ENCODE data around the gene KIF17. TPM values are rescaled to one million over a fixed set of nuclear protein-coding genes. Genes with fewer than 3 reads are reported as not detected.
"Not testable (repeated sequence)": the region's sequence is repeated elsewhere in the genome, so short reads cannot be mapped to it uniquely, and the experiment has no call there.

KIF17 gene
- total and polyA plus RNA-seq, 4 donors = 0.49 to 3.2 (median 2.6) TPM

GRCh38 chr1:20718343-20718882 is 606 bp upstream of the KIF17 start:
- not testable (repeated sequence) for H3K9me3 ChIP-seq (ENCODE audit: control insufficient read depth, low read length); H3K27ac ChIP-seq (ENCODE audit: low read depth in 1 of 2, low read length in 2 of 2)
- peak; percentile 19 to 44 for DNase-seq

GRCh38 chr1:20716232-20716631 is 1.6 kb downstream of the KIF17 start:
- ATAC-seq (ENCODE audit: low FRiP score) = no peak
- DNase-seq = no peak
- Histone ChIP-seq H3K4me3 (ENCODE audit: low read length in 2 of 2) (no peak overlapping the region), H3K27ac (ENCODE audit: low read depth in 1 of 2, low read length in 2 of 2) (no peak overlapping the region), H3K9me3 (ENCODE audit: control insufficient read depth, low read length) (no peaks in the 10 kb centered on the region), H3K4me1 (ENCODE audit: control insufficient read depth in 1 of 2, insufficient read depth in 2 of 2, low read length in 2 of 2) (no peaks in the 10 kb centered on the region), H3K27me3 (ENCODE audit: control insufficient read depth in 1 of 2, insufficient read depth in 2 of 2, low read length in 1 of 2) (no peaks in the 10 kb centered on the region), H3K36me3 (ENCODE audit: control insufficient read depth in 1 of 2, insufficient read depth in 2 of 2, low read length in 1 of 2) (no peaks in the 10 kb centered on the region)
- intact Hi-C loops (cut with DNase I) = no loop called here
- 86 to 87% methylated on average over 13 of the region's 13 CpGs for WGBS, 2 donors

More at GRCh38 chr1:20718343-20718882, 606 bp upstream of the KIF17 start:
- H3K36me3 ChIP-seq (ENCODE audit: control insufficient read depth in 1 of 2, insufficient read depth in 2 of 2, low read length in 1 of 2); H3K27me3 ChIP-seq (ENCODE audit: control insufficient read depth in 1 of 2, insufficient read depth in 2 of 2, low read length in 1 of 2); intact Hi-C loops (cut with DNase I); H3K4me3 ChIP-seq (ENCODE audit: low read length in 2 of 2); ATAC-seq (ENCODE audit: low FRiP score); H3K4me1 ChIP-seq (ENCODE audit: control insufficient read depth in 1 of 2, insufficient read depth in 2 of 2, low read length in 2 of 2): not testable (repeated sequence)
- WGBS, 2 donors = 64 to 67% methylated on average over 17 of the region's 17 CpGs

DNA sequence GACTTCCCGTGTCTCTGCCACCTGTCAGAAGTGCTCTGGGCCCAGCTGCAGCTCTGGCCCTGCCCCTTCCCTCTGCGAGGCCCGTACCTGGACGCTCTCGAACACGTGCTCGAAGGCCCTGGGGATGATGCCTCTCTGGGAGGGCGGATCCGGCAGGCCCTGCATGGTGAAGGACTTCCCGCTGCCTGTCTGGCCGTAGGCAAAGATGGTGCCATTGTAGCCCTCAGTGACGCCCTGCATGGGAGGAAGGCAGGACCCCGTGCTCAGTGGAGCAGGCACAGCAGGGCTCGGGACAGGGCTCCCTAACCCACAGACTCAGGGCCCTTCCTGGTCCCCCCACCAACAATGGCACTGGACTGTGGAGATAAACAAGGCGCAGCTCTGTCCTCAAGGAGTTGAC is 2.4 kb downstream of the KIF17 start:
- no peak for DNase-seq
- Histone ChIP-seq H3K27ac (ENCODE audit: low read depth in 1 of 2, low read length in 2 of 2) (no peak overlapping the region), H3K36me3 (ENCODE audit: control insufficient read depth in 1 of 2, insufficient read depth in 2 of 2, low read length in 1 of 2) (no peaks in the 10 kb centered on the region), H3K9me3 (ENCODE audit: control insufficient read depth, low read length) (no peaks in the 10 kb centered on the region), H3K4me3 (ENCODE audit: low read length in 2 of 2) (no peak overlapping the region), H3K4me1 (ENCODE audit: control insufficient read depth in 1 of 2, insufficient read depth in 2 of 2, low read length in 2 of 2) (no peaks in the 10 kb centered on the region), H3K27me3 (ENCODE audit: control insufficient read depth in 1 of 2, insufficient read depth in 2 of 2, low read length in 1 of 2) (no peaks in the 10 kb centered on the region)
- ATAC-seq (ENCODE audit: low FRiP score) = no peak
- 90 to 92% methylated on average over 15 of the region's 15 CpGs for WGBS, 2 donors
- intact Hi-C loops (cut with DNase I) = no loop called here

DNA sequence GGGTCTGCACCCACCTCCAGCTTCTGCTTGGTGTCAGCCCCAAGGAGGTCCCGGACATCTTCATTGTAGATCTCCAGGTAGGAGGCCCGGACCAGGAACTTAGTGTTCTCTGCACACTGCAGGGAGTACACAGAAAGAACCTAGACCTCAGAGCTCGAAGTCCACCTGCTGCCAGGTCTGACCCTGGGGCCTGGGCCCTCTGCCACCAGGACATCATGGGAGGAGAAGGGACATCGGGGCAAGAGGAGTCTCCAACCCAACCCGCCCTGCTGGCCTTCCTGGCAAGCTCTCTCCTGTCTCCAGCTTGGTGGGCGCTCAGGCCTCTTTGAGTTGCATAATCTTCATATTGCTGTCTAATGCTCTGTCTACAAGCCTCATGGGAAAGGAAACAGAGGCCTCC is 4.4 kb downstream of the KIF17 start:
- H3K36me3 ChIP-seq (ENCODE audit: control insufficient read depth in 1 of 2, insufficient read depth in 2 of 2, low read length in 1 of 2) = no peaks in the 10 kb centered on the region
- 90 to 91% methylated on average over 6 of the region's 6 CpGs for WGBS, 2 donors
- intact Hi-C loops (cut with DNase I) = no loop called here
- DNase-seq (no peak), ATAC-seq (ENCODE audit: low FRiP score) (no peak)
- H3K4me1 ChIP-seq (ENCODE audit: control insufficient read depth in 1 of 2, insufficient read depth in 2 of 2, low read length in 2 of 2) = no peaks in the 10 kb centered on the region
- no peaks in the 10 kb centered on the region for H3K27me3 ChIP-seq (ENCODE audit: control insufficient read depth in 1 of 2, insufficient read depth in 2 of 2, low read length in 1 of 2)
- H3K9me3 ChIP-seq (ENCODE audit: control insufficient read depth, low read length) = no peaks in the 10 kb centered on the region
- no peak overlapping the region for H3K27ac ChIP-seq (ENCODE audit: low read depth in 1 of 2, low read length in 2 of 2)
- H3K4me3 ChIP-seq (ENCODE audit: low read length in 2 of 2) = no peak overlapping the region

- ATAC-seq (ENCODE audit: low FRiP score) = no peak
- Histone ChIP-seq H3K4me1 (ENCODE audit: control insufficient read depth in 1 of 2, insufficient read depth in 2 of 2, low read length in 2 of 2) (no peaks in the 10 kb centered on the region), H3K27ac (ENCODE audit: low read depth in 1 of 2, low read length in 2 of 2) (no peak overlapping the region), H3K4me3 (ENCODE audit: low read length in 2 of 2) (no peak overlapping the region), H3K27me3 (ENCODE audit: control insufficient read depth in 1 of 2, insufficient read depth in 2 of 2, low read length in 1 of 2) (no peaks in the 10 kb centered on the region), H3K9me3 (ENCODE audit: control insufficient read depth, low read length) (no peaks in the 10 kb centered on the region), H3K36me3 (ENCODE audit: control insufficient read depth in 1 of 2, insufficient read depth in 2 of 2, low read length in 1 of 2) (no peaks in the 10 kb centered on the region)
- intact Hi-C loops (cut with DNase I) = no loop called here
- WGBS, 2 donors = 80 to 92% methylated on average over 6 of the region's 6 CpGs
- no peak for DNase-seq
Measured at GRCh38 chr1:20712215-20712577, 5.6 kb downstream of the KIF17 start.

GRCh38 chr1:20711285-20712214 is 6.3 kb downstream of the KIF17 start:
- no peaks in the 10 kb centered on the region for H3K9me3 ChIP-seq (ENCODE audit: control insufficient read depth, low read length)
- 83% methylated on average over 29 of the region's 29 CpGs for WGBS, 2 donors
- no peak overlapping the region for H3K27ac ChIP-seq (ENCODE audit: low read depth in 1 of 2, low read length in 2 of 2)
- H3K4me1 ChIP-seq (ENCODE audit: control insufficient read depth in 1 of 2, insufficient read depth in 2 of 2, low read length in 2 of 2) = no peaks in the 10 kb centered on the region
- intact Hi-C loops (cut with DNase I) = no loop called here
- no peaks in the 10 kb centered on the region for H3K27me3 ChIP-seq (ENCODE audit: control insufficient read depth in 1 of 2, insufficient read depth in 2 of 2, low read length in 1 of 2)
- no peak for ATAC-seq (ENCODE audit: low FRiP score)
- H3K36me3 ChIP-seq (ENCODE audit: control insufficient read depth in 1 of 2, insufficient read depth in 2 of 2, low read length in 1 of 2) = no peaks in the 10 kb centered on the region
- H3K4me3 ChIP-seq (ENCODE audit: low read length in 2 of 2) = no peak overlapping the region
- no peak for DNase-seq

GRCh38 chr1:20710469-20711284 is 7.1 kb downstream of the KIF17 start:
- no peaks in the 10 kb centered on the region for H3K27me3 ChIP-seq (ENCODE audit: control insufficient read depth in 1 of 2, insufficient read depth in 2 of 2, low read length in 1 of 2)
- H3K4me1 ChIP-seq (ENCODE audit: control insufficient read depth in 1 of 2, insufficient read depth in 2 of 2, low read length in 2 of 2) = no peaks in the 10 kb centered on the region
- no peak for DNase-seq
- no peaks in the 10 kb centered on the region for H3K9me3 ChIP-seq (ENCODE audit: control insufficient read depth, low read length)
- H3K27ac ChIP-seq (ENCODE audit: low read depth in 1 of 2, low read length in 2 of 2) = no peak overlapping the region
- no peak overlapping the region for H3K4me3 ChIP-seq (ENCODE audit: low read length in 2 of 2)
- intact Hi-C loops (cut with DNase I) = no loop called here
- no peak for ATAC-seq (ENCODE audit: low FRiP score)
- WGBS, 2 donors = 64 to 66% methylated on average over 18 of the region's 18 CpGs
- no peaks in the 10 kb centered on the region for H3K36me3 ChIP-seq (ENCODE audit: control insufficient read depth in 1 of 2, insufficient read depth in 2 of 2, low read length in 1 of 2)

- no peaks in the 10 kb centered on the region for H3K36me3 ChIP-seq (ENCODE audit: control insufficient read depth in 1 of 2, insufficient read depth in 2 of 2, low read length in 1 of 2)
- intact Hi-C loops (cut with DNase I) = no loop called here
- no peak for ATAC-seq (ENCODE audit: low FRiP score)
- H3K9me3 ChIP-seq (ENCODE audit: control insufficient read depth, low read length) = no peaks in the 10 kb centered on the region
- DNase-seq = no peak
- no peak overlapping the region for H3K4me3 ChIP-seq (ENCODE audit: low read length in 2 of 2)
- H3K27ac ChIP-seq (ENCODE audit: low read depth in 1 of 2, low read length in 2 of 2) = no peak overlapping the region
- WGBS, 2 donors = 91 to 92% methylated on average over 3 of the region's 3 CpGs
- no peaks in the 10 kb centered on the region for H3K4me1 ChIP-seq (ENCODE audit: control insufficient read depth in 1 of 2, insufficient read depth in 2 of 2, low read length in 2 of 2)
- H3K27me3 ChIP-seq (ENCODE audit: control insufficient read depth in 1 of 2, insufficient read depth in 2 of 2, low read length in 1 of 2) = no peaks in the 10 kb centered on the region
Measured at GRCh38 chr1:20709868-20710267, 7.9 kb downstream of the KIF17 start.
